Stimulated activated CD4-positive, alpha-beta T cell treated with anti-CD3 and anti-CD28 coated beads, TNF-alpha, amount 100 ng/mL, for 1 hour (primary cell): ENCODE results near the gene SRCIN1.

Experiments used
- DNase-seq, 3 donors: peaks; one replicate each; pipeline ENCODE4 v3.0.0-alpha.2; 2020; ENCODE audit warnings: low read depth in 3 of 3, low spot score in 1 of 3

Gene SRCIN1

GRCh38 chr17:38584350-38584925, 21.3 kb downstream of the SRCIN1 start:
- peak; percentile 19 to 51 (median 22) for DNase-seq

GRCh38 chr17:38583828-38584349, 21.9 kb downstream of the SRCIN1 start:
- DNase-seq = no peak

- DNase-seq = no peak
These were observed 22.6 kb downstream of the SRCIN1 start for GRCh38 chr17:38583176-38583575.

GRCh38 chr17:38582069-38582468, 23.7 kb downstream of the SRCIN1 start:
- no peak for DNase-seq

GRCh38 chr17:38579934-38580333, 25.8 kb downstream of the SRCIN1 start:
- DNase-seq = no peak

GRCh38 chr17:38579083-38579480, 26.7 kb downstream of the SRCIN1 start:
- no peak for DNase-seq

- no peak for DNase-seq
These were observed 27.3 kb downstream of the SRCIN1 start for GRCh38 chr17:38578229-38579082.

- no peak for DNase-seq
These were observed 28.0 kb downstream of the SRCIN1 start for GRCh38 chr17:38577645-38578173.

GRCh38 chr17:38577244-38577643, 28.5 kb downstream of the SRCIN1 start:
- DNase-seq = no peak

- no peak for DNase-seq
These were observed 30.0 kb downstream of the SRCIN1 start for GRCh38 chr17:38575781-38576180.

- no peak for DNase-seq
These were observed 31.0 kb downstream of the SRCIN1 start for GRCh38 chr17:38574712-38575111.

GRCh38 chr17:38572669-38573365, 32.9 kb downstream of the SRCIN1 start:
- DNase-seq = no peak

GRCh38 chr17:38571833-38572668, 33.7 kb downstream of the SRCIN1 start:
- DNase-seq = no peak

GRCh38 chr17:38569701-38570512, 35.8 kb downstream of the SRCIN1 start:
- no peak for DNase-seq

- no peak for DNase-seq
These were observed 36.8 kb downstream of the SRCIN1 start for GRCh38 chr17:38568845-38569510.

- DNase-seq = no peak
These were observed 37.5 kb downstream of the SRCIN1 start for GRCh38 chr17:38568274-38568673.

- no peak for DNase-seq
These were observed 38.4 kb downstream of the SRCIN1 start for GRCh38 chr17:38567350-38567749.

- no peak for DNase-seq
These were observed 39.1 kb downstream of the SRCIN1 start for GRCh38 chr17:38566666-38567031.
